NCI-H1436 treated with DMSO at 0.1 percent for 48 hours (cell line): ENCODE data around the gene AGPAT2.

Experiments
- DNase-seq: peaks from one replicate; lab custom pipeline; 2025; lab: John Stamatoyannopoulos, UW

AGPAT2 gene

GRCh38 chr9:136673088-136673974 is 13.9 kb downstream of the AGPAT2 start:
- DNase-seq = no peak

DNA sequence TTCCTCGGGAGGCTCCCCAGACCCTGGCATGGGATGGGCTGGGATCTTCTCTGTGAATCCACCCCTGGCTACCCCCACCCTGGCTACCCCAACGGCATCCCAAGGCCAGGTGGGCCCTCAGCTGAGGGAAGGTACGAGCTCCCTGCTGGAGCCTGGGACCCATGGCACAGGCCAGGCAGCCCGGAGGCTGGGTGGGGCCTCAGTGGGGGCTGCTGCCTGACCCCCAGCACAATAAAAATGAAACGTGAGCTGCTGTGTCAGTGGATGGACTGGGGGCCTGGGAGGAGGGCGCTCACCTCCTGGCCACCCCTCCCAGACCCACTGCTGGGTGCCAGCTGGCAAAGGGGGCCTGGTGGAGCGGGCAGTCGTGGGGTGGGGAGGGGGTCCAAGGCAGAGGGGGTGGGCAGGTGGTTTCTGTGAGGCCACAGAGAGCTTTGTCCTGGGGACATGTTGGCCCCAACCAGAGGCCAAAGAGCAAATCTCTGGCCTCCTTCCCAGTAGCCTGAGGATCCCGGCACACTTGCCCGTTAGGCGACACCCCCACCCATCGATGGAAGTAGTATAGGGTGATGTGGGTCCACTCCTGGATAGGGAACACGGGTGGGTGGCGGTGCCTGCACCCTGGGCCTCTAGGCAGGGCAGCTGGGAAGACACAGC is 14.7 kb downstream of the AGPAT2 start:
- no peak for DNase-seq

DNA sequence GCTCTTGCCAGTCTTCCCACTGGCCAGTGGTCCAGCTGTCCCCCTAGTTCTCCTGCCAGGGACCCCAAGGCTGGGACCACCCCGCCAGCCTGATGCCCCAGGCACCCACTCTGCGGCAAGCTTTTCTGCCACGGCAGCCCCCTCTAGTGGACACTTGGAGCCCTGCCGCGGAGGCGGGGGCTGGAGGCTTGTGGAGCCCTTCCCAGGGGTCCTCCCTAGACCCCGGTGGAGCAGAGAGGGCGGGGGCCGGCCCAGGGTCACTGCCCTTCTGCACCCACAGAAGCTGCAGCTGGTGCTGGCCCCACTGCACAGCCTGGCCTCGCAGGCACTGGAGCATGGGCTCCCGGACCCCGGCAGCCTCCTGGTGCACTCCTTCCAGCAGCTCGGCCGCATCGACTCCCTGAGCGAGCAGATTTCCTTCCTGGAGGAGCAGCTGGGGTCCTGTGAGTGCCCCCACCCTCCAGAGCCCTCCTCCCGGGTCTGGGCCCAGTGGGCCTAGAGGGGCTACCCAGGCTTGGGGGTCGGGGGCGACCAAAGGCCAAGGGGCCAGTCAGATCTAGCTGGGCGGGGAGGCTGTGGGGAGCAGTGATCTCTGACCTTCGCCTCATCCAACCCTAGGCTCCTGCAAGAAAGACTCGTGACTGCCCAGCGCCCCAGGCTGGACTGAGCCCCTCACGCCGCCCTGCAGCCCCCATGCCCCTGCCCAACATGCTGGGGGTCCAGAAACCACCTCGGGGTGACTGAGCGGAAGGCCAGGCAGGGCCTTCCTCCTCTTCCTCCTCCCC is 15.4 kb downstream of the AGPAT2 start:
- DNase-seq = no peak

- DNase-seq = no peak
Measured at GRCh38 chr9:136671254-136671614, 16.0 kb downstream of the AGPAT2 start.

- no peak for DNase-seq
Measured at GRCh38 chr9:136670576-136671253, 16.5 kb downstream of the AGPAT2 start.

DNA sequence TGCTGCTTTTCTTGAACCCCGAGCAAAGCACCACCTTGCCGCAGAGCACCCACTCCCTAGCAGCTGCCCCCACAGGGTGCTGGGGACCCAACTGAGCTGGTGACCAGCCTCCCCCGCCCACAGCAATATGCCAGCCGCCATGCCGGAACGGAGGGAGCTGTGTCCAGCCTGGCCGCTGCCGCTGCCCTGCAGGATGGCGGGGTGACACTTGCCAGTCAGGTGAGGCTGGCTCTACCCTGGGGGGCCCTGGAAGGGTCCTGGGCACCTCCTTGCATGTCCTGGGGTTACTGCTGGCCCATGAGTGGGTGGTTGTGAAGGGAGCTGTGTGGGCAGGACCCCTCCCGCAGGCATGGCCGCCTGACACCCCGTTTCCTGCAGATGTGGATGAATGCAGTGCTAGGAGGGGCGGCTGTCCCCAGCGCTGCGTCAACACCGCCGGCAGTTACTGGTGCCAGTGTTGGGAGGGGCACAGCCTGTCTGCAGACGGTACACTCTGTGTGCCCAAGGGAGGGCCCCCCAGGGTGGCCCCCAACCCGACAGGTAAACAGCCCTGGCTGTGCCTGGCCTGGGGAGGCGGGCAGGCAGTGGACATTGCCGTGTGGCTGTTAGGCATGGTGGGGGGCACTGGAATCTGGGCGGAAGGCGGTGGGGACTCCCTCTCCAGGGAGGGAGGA is 17.3 kb downstream of the AGPAT2 start:
- DNase-seq = no peak

DNA sequence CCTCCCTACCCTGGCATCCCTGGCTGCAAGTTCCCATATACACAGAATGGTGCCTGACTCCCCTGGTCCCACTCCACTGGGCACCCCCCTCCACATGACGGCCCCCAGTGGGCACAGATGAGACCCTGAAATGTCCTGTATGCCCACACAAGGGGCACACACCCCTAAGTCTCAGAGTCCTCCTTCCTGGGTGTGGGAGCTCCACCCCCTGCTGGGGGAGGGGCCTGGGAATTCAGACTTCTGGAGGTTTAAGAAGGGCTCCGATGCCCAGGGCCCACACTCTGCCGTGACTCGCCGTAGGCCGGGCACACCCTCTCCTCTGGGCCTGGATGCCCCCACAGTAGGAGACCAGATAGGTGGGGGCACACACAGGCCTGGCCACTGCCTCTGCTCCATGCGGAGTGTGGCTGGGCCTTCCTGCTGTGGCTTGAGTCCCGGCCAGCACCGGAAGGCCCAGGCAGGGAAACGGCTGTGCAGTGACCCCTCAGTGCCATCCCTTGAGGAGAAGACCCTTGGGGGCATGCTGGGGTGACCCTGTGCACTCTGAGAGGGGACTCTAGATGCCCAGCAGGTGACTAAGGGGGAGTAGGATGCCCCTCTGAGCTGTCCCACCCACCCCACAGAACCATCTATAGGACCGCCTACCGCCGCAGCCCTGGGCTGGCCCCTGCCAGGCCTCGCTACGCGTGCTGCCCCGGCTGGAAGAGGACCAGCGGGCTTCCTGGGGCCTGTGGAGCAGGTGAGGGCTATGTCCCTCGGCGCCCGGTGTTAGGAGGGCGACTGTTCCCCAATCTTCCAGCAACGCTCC is 18.1 kb downstream of the AGPAT2 start:
- no peak for DNase-seq

DNA sequence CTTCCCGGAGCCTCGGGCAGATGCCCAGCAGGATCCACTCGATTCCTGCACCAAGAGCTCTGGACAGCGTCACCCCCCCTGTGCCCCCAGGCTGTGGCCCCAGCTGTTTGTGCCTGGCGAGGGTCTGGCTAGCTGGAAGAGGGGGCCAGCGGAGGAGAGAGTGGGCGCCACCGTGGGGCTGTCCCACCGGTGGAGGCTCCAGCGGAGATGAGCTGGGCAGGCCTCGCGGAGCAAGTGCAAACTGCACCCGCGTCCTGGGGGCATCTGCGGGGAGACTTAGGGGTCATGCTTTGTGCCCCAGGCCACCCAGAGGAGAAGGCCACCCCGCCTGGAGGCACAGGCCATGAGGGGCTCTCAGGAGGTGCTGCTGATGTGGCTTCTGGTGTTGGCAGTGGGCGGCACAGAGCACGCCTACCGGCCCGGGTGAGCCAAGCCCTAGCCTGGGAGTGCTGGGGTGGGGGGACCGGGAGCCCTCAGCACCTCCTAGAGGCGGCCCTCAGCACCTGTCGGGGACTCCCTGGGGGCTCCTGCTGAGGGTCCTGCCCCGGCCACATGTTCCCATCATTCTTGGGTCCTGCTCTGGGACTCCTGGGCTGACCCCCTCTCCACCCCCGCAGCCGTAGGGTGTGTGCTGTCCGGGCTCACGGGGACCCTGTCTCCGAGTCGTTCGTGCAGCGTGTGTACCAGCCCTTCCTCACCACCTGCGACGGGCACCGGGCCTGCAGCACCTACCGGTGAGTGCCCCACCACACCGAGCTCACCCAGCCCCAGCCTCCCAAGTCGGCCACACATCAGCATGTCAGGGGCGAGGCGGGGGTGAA is 19.1 kb downstream of the AGPAT2 start:
- DNase-seq = no peak

DNA sequence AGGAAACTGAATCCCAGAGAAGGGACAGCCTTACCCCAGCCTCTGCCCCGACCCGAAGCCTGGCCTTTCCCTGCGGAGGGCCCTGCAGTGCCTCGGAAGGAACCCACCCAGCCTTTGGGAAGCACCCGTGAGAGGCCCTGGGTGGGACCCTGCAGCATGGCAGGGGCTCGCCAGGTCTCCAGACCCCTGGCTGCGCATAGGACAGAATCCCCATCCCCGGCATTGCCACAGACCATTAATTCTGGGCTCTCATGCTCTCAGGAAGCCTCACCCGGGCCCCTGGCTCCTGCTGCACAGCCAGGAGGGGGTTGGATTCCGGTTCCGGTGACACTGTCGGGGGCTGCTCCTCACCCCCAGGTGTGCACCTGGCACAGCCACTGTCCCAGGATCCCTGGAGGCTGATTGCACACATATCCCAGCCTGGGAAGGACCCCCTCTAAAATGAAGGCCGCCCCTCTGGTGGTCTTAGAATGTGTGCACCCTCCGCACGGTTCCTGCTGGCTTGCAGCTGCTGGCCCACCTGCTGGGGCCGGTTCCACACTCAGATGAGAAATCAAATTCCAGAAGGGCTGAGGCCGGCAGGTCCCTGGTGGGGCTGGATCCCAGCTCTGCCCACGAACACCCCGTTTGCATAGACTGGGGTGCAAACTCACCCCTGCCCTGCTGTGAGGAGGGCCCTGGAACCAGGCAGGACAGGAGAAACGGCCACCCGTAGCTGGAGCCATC is 19.9 kb downstream of the AGPAT2 start:
- DNase-seq = no peak

- DNase-seq = no peak
Measured at GRCh38 chr9:136666372-136667213, 20.7 kb downstream of the AGPAT2 start.

DNA sequence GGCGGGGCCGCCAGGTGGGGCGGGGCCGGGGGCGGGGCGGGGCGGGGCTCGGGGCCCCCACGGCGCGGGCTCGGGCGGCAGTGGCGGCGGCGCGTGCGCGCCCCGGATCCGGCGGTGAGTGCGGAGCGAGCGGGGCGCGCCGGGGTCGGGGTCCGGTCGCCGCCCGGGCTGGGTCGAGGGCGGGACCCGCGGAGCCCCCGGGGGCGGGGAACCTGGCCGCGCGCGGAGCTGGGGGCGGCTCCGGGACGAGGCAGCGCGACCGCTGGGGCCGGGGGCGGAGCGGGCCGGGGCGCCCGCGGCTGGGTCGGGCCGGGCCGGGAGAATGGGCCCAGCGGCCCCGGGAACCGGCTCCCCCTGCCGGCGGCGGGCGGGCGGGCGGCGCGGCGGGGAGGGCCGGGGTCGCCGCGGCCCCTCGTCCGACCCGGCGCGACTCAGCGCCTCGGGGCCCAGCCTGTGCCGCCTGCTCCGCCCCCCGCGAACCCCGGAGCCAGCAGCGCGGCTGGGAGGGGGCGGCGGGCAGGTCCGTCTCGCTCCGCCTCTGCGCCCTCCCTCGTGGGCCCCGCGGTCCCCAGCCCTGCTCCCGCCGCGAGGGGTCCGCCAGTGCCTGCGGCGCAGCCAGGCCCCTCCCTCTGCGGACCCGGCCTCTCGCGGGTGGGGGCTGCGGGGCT is 21.4 kb downstream of the AGPAT2 start:
- DNase-seq = no peak

GRCh38 chr9:136665111-136665703 is 22.1 kb downstream of the AGPAT2 start:
- DNase-seq = no peak

GRCh38 chr9:136664000-136664915 is 23.0 kb downstream of the AGPAT2 start:
- DNase-seq = no peak

DNA sequence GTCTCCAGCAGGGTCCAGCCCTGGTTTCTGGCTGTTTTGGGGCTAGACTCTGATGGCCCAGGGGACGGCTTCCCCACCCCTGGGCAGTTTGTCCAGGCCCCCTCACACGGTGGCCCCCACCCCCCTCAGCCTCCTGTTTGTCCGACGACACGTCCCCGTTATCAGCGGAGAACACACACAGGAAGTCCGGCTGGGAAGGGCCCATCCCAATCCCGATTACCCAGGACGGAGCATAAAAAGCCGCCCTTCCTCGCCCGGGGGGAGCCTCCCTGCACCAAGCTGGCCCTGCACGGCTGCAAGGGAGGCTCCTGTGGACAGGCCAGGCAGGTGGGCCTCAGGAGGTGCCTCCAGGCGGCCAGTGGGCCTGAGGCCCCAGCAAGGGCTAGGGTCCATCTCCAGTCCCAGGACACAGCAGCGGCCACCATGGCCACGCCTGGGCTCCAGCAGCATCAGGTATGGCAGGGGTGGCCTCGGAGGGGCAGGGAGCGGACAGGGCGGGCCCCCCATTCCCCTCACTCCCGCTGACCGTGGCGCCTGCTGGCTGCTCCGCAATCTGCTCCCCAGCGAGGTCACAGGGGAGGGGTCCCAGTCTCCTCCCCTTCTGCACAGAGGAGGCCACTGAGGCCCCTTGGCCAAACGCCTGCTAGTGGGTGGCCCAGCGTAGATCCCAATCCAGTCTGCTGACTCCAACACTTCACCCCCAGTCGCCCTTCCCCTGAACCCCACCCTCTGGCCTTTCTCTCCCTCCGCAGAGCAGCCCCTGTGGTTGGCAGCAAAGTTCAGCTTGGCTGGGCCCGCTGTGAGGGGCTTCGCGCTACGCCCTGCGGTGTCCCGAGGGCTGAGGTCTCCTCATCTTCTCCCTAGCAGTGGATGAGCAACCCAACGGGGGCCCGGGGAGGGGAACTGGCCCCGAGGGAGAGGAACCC is 24.3 kb downstream of the AGPAT2 start, which contains the start of gene EGFL7:
TSS of gene EGFL7 (plus strand) at position 261 of the 926 bp plus-strand sequence. CDS start 5,367 bp downstream, outside the sequence.
- no peak for DNase-seq

DNA sequence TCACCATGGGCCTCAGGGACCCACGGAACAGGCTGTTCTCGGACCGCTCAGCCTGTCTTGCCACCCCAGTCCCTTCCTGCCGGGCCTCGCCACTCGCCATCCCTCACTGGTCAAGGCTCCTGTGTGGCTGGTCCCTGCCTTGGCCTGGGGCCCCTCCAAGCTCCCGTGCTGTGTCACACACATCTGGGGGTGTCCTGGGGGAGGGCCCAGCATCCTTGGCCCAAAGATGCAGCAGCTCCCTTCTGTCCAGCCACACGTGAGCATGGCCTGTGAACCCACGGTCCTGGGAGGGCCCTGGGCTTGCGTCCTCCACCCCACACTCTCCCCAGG is 25.0 kb downstream of the AGPAT2 start:
- DNase-seq = no peak
